Muscle layer of duodenum (tissue), 2 donors: ENCODE measurements around the gene GSN.

Experiments used
- H3K27ac ChIP-seq: one replicate; pipeline ENCODE4 v1.7.0; 2013; ENCODE audit warnings: mild to moderate bottlenecking, low read length
- H3K27me3 ChIP-seq: one replicate; pipeline ENCODE4 v1.7.0; 2013; ENCODE audit warnings: low read depth, mild to moderate bottlenecking, control low read depth, low read length
- H3K36me3 ChIP-seq, 2 donors: one replicate each; pipeline ENCODE4 v1.7.0; 2013; ENCODE audit warnings: low read length in 2 of 2, control low read depth in 1 of 2, mild to moderate bottlenecking in 1 of 2; ENCODE audit not compliant: insufficient read depth in 2 of 2, control insufficient read depth in 1 of 2
- H3K4me1 ChIP-seq, 2 donors: one replicate each; pipeline ENCODE4 v1.7.0; 2013; ENCODE audit warnings: low read length in 2 of 2, mild to moderate bottlenecking in 2 of 2, control low read depth in 1 of 2, moderate library complexity in 1 of 2; ENCODE audit not compliant: insufficient read depth in 2 of 2, control insufficient read depth in 1 of 2
- H3K4me3 ChIP-seq, 2 donors: one replicate each; pipeline ENCODE4 v1.7.0; 2013; ENCODE audit warnings: low read length in 2 of 2, low read depth in 1 of 2, mild to moderate bottlenecking in 1 of 2
- H3K9me3 ChIP-seq, 2 donors: one replicate each; pipeline ENCODE4 v1.7.0; 2013; ENCODE audit warnings: low read length in 2 of 2, control low read depth in 1 of 2, mild to moderate bottlenecking in 1 of 2; ENCODE audit not compliant: control insufficient read depth in 1 of 2
- donor health status: healthy.

GSN gene

GRCh38 chr9:121301881-121302286, 33.9 kb downstream of the GSN start:
- H3K4me1 ChIP-seq = peaks cover 12 to 83% of the 10 kb centered on the region in 2 donors
- H3K27ac ChIP-seq = no peak overlapping the region
- H3K9me3 ChIP-seq = no peaks in the 10 kb centered on the region
- H3K4me3 ChIP-seq = peak overlapping the region; percentile 11 to 75
- H3K27me3 ChIP-seq = no peaks in the 10 kb centered on the region
- H3K36me3 ChIP-seq = peaks cover 39 to 40% of the 10 kb centered on the region in 2 donors

GRCh38 chr9:121302341-121302740, 34.4 kb downstream of the GSN start:
- Histone ChIP-seq H3K4me3 (peak overlapping the region in 1 of 2 donors; percentile 75), H3K27ac (no peak overlapping the region), H3K4me1 (peaks cover 11 to 78% of the 10 kb centered on the region in 2 donors), H3K9me3 (no peaks in the 10 kb centered on the region), H3K36me3 (peaks cover 41 to 42% of the 10 kb centered on the region in 2 donors), H3K27me3 (no peaks in the 10 kb centered on the region)

- Histone ChIP-seq H3K27ac (no peak overlapping the region), H3K36me3 (peaks cover 44 to 46% of the 10 kb centered on the region in 2 donors), H3K27me3 (no peaks in the 10 kb centered on the region), H3K9me3 (no peaks in the 10 kb centered on the region), H3K4me3 (peak overlapping the region in 1 of 2 donors; percentile 75), H3K4me1 (peaks cover 7 to 74% of the 10 kb centered on the region in 2 donors)
Observed at GRCh38 chr9:121302786-121303185, 34.8 kb downstream of the GSN start.

- H3K27ac ChIP-seq = no peak overlapping the region
- peaks cover 7 to 67% of the 10 kb centered on the region in 2 donors for H3K4me1 ChIP-seq
- peaks cover 51 to 55% of the 10 kb centered on the region in 2 donors for H3K36me3 ChIP-seq
- no peaks in the 10 kb centered on the region for H3K9me3 ChIP-seq
- no peaks in the 10 kb centered on the region for H3K27me3 ChIP-seq
- peak overlapping the region in 1 of 2 donors; percentile 75 for H3K4me3 ChIP-seq
Observed at GRCh38 chr9:121303456-121304451, 35.8 kb downstream of the GSN start.

GRCh38 chr9:121304707-121305106, 36.7 kb downstream of the GSN start:
- Histone ChIP-seq H3K4me3 (peak overlapping the region in 1 of 2 donors; percentile 75), H3K36me3 (peaks cover 55 to 64% of the 10 kb centered on the region in 2 donors), H3K27ac (no peak overlapping the region), H3K4me1 (peaks cover 7 to 69% of the 10 kb centered on the region in 2 donors), H3K9me3 (no peaks in the 10 kb centered on the region), H3K27me3 (no peaks in the 10 kb centered on the region)

GRCh38 chr9:121305269-121305994, 37.5 kb downstream of the GSN start:
- Histone ChIP-seq H3K4me3 (peak overlapping the region in 1 of 2 donors; percentile 75), H3K4me1 (peaks cover 7 to 67% of the 10 kb centered on the region in 2 donors), H3K27me3 (no peaks in the 10 kb centered on the region), H3K36me3 (peaks cover 57 to 71% of the 10 kb centered on the region in 2 donors), H3K9me3 (no peaks in the 10 kb centered on the region), H3K27ac (peak overlapping the region; percentile 75)

GRCh38 chr9:121307976-121308375, 40.0 kb downstream of the GSN start:
- H3K36me3 ChIP-seq = peaks cover 68 to 87% of the 10 kb centered on the region in 2 donors
- no peaks in the 10 kb centered on the region for H3K9me3 ChIP-seq
- H3K27me3 ChIP-seq = no peaks in the 10 kb centered on the region
- no peak overlapping the region for H3K4me3 ChIP-seq
- no peak overlapping the region for H3K27ac ChIP-seq
- H3K4me1 ChIP-seq = peaks cover 7 to 50% of the 10 kb centered on the region in 2 donors

- H3K4me1 ChIP-seq = peaks cover 7 to 44% of the 10 kb centered on the region in 2 donors
- no peak overlapping the region for H3K4me3 ChIP-seq
- H3K36me3 ChIP-seq = peaks cover 68 to 87% of the 10 kb centered on the region in 2 donors
- H3K9me3 ChIP-seq = no peaks in the 10 kb centered on the region
- H3K27ac ChIP-seq = no peak overlapping the region
- no peaks in the 10 kb centered on the region for H3K27me3 ChIP-seq
Observed at GRCh38 chr9:121308765-121309164, 40.8 kb downstream of the GSN start.

- no peak overlapping the region for H3K4me3 ChIP-seq
- peaks cover 68 to 87% of the 10 kb centered on the region in 2 donors for H3K36me3 ChIP-seq
- H3K27me3 ChIP-seq = no peaks in the 10 kb centered on the region
- H3K27ac ChIP-seq = no peak overlapping the region
- H3K4me1 ChIP-seq = peaks cover 3 to 43% of the 10 kb centered on the region in 2 donors
- H3K9me3 ChIP-seq = no peaks in the 10 kb centered on the region
Observed at GRCh38 chr9:121309171-121309570, 41.2 kb downstream of the GSN start.

GRCh38 chr9:121309833-121310425, 42.0 kb downstream of the GSN start:
- Histone ChIP-seq H3K4me3 (no peak overlapping the region), H3K4me1 (peaks cover 0 to 36% of the 10 kb centered on the region in 2 donors), H3K27me3 (no peaks in the 10 kb centered on the region), H3K9me3 (no peaks in the 10 kb centered on the region), H3K36me3 (peaks cover 65 to 81% of the 10 kb centered on the region in 2 donors), H3K27ac (no peak overlapping the region)

- Histone ChIP-seq H3K36me3 (peaks cover 58 to 77% of the 10 kb centered on the region in 2 donors), H3K4me1 (peaks cover 0 to 29% of the 10 kb centered on the region in 2 donors), H3K27ac (no peak overlapping the region), H3K9me3 (no peaks in the 10 kb centered on the region), H3K4me3 (no peak overlapping the region), H3K27me3 (no peaks in the 10 kb centered on the region)
Observed at GRCh38 chr9:121310571-121310970, 42.6 kb downstream of the GSN start.
